Measurements from ENCODE around the gene RTN4.

- no peak for TF ChIP-seq CTCF (IDR thresholded peaks at IDR 0.05)
- TF ChIP-seq POLR2A (IDR thresholded peaks at IDR 0.05) = no peak
Observed at GRCh38 chr2:54975175-54975574, 75.1 kb downstream of the RTN4 start.
